Stomach smooth muscle (tissue), 2 donors: ENCODE data around the gene SYNDIG1L.

Experiments
- H3K27ac ChIP-seq: one replicate; pipeline ENCODE4 v1.7.0; 2013; ENCODE audit warnings: mild to moderate bottlenecking, low read length, inconsistent platforms
- H3K27me3 ChIP-seq, 2 donors: one replicate each; pipeline ENCODE4 v1.7.0; 2013; ENCODE audit warnings: low read length in 2 of 2; ENCODE audit not compliant: insufficient read depth in 2 of 2, control insufficient read depth in 1 of 2
- H3K36me3 ChIP-seq, 2 donors: one replicate each; pipeline ENCODE4 v1.7.0; 2013; ENCODE audit warnings: low read length in 2 of 2; ENCODE audit not compliant: control insufficient read depth in 2 of 2, insufficient read depth in 2 of 2
- H3K4me1 ChIP-seq: one replicate; pipeline ENCODE4 v1.7.0; 2013; ENCODE audit warnings: low read length; ENCODE audit not compliant: control insufficient read depth, insufficient read depth
- H3K4me3 ChIP-seq, 2 donors: one replicate each; pipeline ENCODE4 v1.7.0; 2013; ENCODE audit warnings: low read length in 2 of 2
- H3K9ac ChIP-seq, 2 donors: one replicate each; pipeline ENCODE4 v1.7.0; 2013; ENCODE audit warnings: low read length in 2 of 2, mild to moderate bottlenecking in 1 of 2
- H3K9me3 ChIP-seq, 2 donors: one replicate each; pipeline ENCODE4 v1.7.0; 2013; ENCODE audit warnings: low read length in 2 of 2; ENCODE audit not compliant: control insufficient read depth in 2 of 2
- donor health status: healthy.
- donor health status: Pancreatic carcinoma.

SYNDIG1L gene

GRCh38 chr14:74415115-74415437 lies 10.9 kb downstream of the SYNDIG1L start:
- peaks cover 0 to 2% of the 10 kb centered on the region in 2 donors for H3K9me3 ChIP-seq
- H3K4me3 ChIP-seq, result no peak overlapping the region
- H3K36me3 ChIP-seq, result no peaks in the 10 kb centered on the region
- H3K27me3 ChIP-seq, result peaks cover 11% of the 10 kb centered on the region in 2 donors
- H3K9ac ChIP-seq, result no peak overlapping the region
- H3K27ac ChIP-seq, result no peak overlapping the region
- no peaks in the 10 kb centered on the region for H3K4me1 ChIP-seq

DNA sequence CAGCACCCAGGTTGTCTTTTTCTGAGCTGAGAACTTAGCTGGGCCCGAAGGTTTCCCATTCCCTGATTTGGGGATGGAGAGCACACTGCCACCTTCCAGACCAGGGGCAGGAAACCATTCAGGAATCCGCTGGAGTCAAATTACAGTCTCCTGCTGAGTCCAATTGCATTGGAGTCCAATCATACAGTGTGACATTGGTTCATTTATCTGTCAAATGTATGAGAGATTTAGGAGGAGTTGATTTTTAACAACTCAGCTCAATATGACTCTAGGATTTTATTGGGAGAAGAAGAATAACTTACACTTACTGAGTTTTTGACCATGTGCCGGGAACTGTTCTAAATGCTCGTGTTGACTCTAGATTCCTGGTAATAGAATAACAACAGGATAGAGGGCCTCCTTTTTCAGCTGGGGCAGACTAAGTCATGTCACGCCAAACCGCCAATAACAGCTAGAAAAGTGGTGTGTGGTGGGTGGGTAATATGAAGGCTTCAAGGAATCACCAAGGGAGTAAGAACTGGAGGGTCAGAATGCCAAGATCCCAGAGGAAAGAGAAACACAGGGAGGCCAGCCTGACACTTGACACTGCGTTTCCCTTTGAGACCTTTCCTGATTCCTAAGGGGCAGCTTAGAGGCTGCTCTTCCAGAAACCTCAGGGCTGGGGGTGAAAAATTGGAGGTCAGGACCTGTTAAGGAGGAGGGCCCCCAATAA lies 11.5 kb downstream of the SYNDIG1L start:
- H3K4me3 ChIP-seq, result no peak overlapping the region
- H3K9ac ChIP-seq, result no peak overlapping the region
- peaks cover 11% of the 10 kb centered on the region in 2 donors for H3K27me3 ChIP-seq
- no peaks in the 10 kb centered on the region for H3K36me3 ChIP-seq
- no peaks in the 10 kb centered on the region for H3K4me1 ChIP-seq
- peaks cover 0 to 2% of the 10 kb centered on the region in 2 donors for H3K9me3 ChIP-seq
- no peak overlapping the region for H3K27ac ChIP-seq

DNA sequence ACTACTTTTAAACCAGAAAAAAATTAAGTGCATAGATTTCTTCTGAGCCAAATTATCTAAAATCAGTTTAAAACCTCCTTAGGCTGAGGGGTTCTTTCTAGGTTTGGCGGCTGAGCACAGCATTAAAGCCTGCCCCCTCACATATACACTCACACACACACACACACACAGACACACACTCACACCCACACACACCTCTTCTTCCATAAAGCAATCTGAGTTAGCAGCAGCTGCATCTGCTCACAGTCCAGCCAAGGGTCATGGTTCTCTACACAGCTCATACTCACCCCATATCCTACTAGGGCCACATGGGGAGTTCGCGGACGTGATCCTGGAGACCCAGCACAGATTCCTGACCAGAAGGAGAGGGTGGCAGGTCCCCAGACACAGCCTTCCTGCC lies 12.4 kb downstream of the SYNDIG1L start:
- Histone ChIP-seq H3K9ac (no peak overlapping the region), H3K36me3 (no peaks in the 10 kb centered on the region), H3K4me3 (no peak overlapping the region), H3K4me1 (no peaks in the 10 kb centered on the region), H3K27me3 (peaks cover 9 to 11% of the 10 kb centered on the region in 2 donors), H3K9me3 (peaks cover 0 to 2% of the 10 kb centered on the region in 2 donors), H3K27ac (no peak overlapping the region)

GRCh38 chr14:74412753-74413152 lies 13.3 kb downstream of the SYNDIG1L start:
- H3K9ac ChIP-seq, result no peak overlapping the region
- no peak overlapping the region for H3K27ac ChIP-seq
- H3K36me3 ChIP-seq, result no peaks in the 10 kb centered on the region
- H3K27me3 ChIP-seq, result peaks cover 8% of the 10 kb centered on the region in 2 donors
- peaks cover 0 to 2% of the 10 kb centered on the region in 2 donors for H3K9me3 ChIP-seq
- no peaks in the 10 kb centered on the region for H3K4me1 ChIP-seq
- H3K4me3 ChIP-seq, result no peak overlapping the region

- H3K9ac ChIP-seq, result no peak overlapping the region
- H3K9me3 ChIP-seq, result peaks cover 0 to 2% of the 10 kb centered on the region in 2 donors
- H3K27me3 ChIP-seq, result peaks cover 3 to 4% of the 10 kb centered on the region in 2 donors
- H3K4me1 ChIP-seq, result no peaks in the 10 kb centered on the region
- H3K36me3 ChIP-seq, result no peaks in the 10 kb centered on the region
- H3K4me3 ChIP-seq, result no peak overlapping the region
- H3K27ac ChIP-seq, result no peak overlapping the region
Measured at GRCh38 chr14:74411671-74412070, 14.3 kb downstream of the SYNDIG1L start.

GRCh38 chr14:74409441-74409840 lies 16.6 kb downstream of the SYNDIG1L start:
- no peak overlapping the region for H3K9ac ChIP-seq
- no peaks in the 10 kb centered on the region for H3K4me1 ChIP-seq
- no peaks in the 10 kb centered on the region for H3K36me3 ChIP-seq
- H3K27me3 ChIP-seq, result peaks cover 13 to 17% of the 10 kb centered on the region in 2 donors
- no peaks in the 10 kb centered on the region for H3K9me3 ChIP-seq
- no peak overlapping the region for H3K27ac ChIP-seq
- no peak overlapping the region for H3K4me3 ChIP-seq

DNA sequence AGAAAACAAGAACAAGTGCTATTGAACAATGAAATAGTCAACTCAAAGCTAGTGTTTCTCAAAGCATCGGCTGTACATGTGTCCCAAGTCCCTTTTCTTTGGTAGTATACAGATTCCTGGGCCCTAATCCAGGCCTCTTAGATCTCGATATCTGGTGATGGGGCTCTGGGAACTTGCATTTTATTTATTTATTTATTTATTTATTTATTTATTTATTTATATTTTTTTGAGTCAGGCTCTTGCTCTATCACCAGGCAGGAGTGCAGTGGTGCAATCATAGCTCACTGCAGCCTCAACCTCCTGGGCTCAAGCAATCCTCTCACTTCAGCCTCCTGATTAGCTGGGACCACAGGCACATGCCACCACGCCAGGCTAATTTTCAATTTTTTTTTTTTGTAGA lies 17.1 kb downstream of the SYNDIG1L start:
- H3K36me3 ChIP-seq, result no peaks in the 10 kb centered on the region
- H3K4me1 ChIP-seq, result no peaks in the 10 kb centered on the region
- H3K27ac ChIP-seq, result no peak overlapping the region
- H3K9ac ChIP-seq, result no peak overlapping the region
- H3K9me3 ChIP-seq, result no peaks in the 10 kb centered on the region
- H3K4me3 ChIP-seq, result no peak overlapping the region
- H3K27me3 ChIP-seq, result peaks cover 16 to 17% of the 10 kb centered on the region in 2 donors

- Histone ChIP-seq H3K9ac (no peak overlapping the region), H3K27ac (no peak overlapping the region), H3K36me3 (no peaks in the 10 kb centered on the region), H3K9me3 (no peaks in the 10 kb centered on the region), H3K27me3 (peaks cover 18 to 20% of the 10 kb centered on the region in 2 donors), H3K4me3 (no peak overlapping the region), H3K4me1 (no peaks in the 10 kb centered on the region)
Measured at GRCh38 chr14:74407801-74408154, 18.2 kb downstream of the SYNDIG1L start.

- peaks cover 4% of the 10 kb centered on the region for H3K4me1 ChIP-seq
- no peak overlapping the region for H3K4me3 ChIP-seq
- H3K27me3 ChIP-seq, result peaks cover 20 to 21% of the 10 kb centered on the region in 2 donors
- H3K36me3 ChIP-seq, result no peaks in the 10 kb centered on the region
- H3K9ac ChIP-seq, result no peak overlapping the region
- H3K27ac ChIP-seq, result no peak overlapping the region
- H3K9me3 ChIP-seq, result no peaks in the 10 kb centered on the region
Measured at GRCh38 chr14:74407021-74407800, 18.8 kb downstream of the SYNDIG1L start.

GRCh38 chr14:74405663-74406062 lies 20.3 kb downstream of the SYNDIG1L start:
- no peaks in the 10 kb centered on the region for H3K9me3 ChIP-seq
- H3K27me3 ChIP-seq, result peaks cover 19 to 20% of the 10 kb centered on the region in 2 donors
- H3K4me1 ChIP-seq, result peaks cover 12% of the 10 kb centered on the region
- H3K4me3 ChIP-seq, result no peak overlapping the region
- no peak overlapping the region for H3K27ac ChIP-seq
- H3K9ac ChIP-seq, result no peak overlapping the region
- H3K36me3 ChIP-seq, result no peaks in the 10 kb centered on the region

- H3K27me3 ChIP-seq, result peaks cover 21 to 25% of the 10 kb centered on the region in 2 donors
- H3K27ac ChIP-seq, result no peak overlapping the region
- no peak overlapping the region for H3K9ac ChIP-seq
- H3K4me3 ChIP-seq, result no peak overlapping the region
- H3K4me1 ChIP-seq, result peaks cover 14% of the 10 kb centered on the region
- no peaks in the 10 kb centered on the region for H3K36me3 ChIP-seq
- no peaks in the 10 kb centered on the region for H3K9me3 ChIP-seq
Measured at GRCh38 chr14:74404435-74404834, 21.6 kb downstream of the SYNDIG1L start.
